NCI-H1092 treated with DMSO at 0.1 percent for 48 hours (cell line): ENCODE data around the gene MPHOSPH10.
"Not testable (repeated sequence)": the region's sequence is repeated elsewhere in the genome, so short reads cannot be mapped to it uniquely, and the experiment has no call there.

Experiments used
- DNase-seq: peaks from one replicate; lab custom pipeline; 2025; lab: John Stamatoyannopoulos, UW

The MPHOSPH10 gene, protein sequence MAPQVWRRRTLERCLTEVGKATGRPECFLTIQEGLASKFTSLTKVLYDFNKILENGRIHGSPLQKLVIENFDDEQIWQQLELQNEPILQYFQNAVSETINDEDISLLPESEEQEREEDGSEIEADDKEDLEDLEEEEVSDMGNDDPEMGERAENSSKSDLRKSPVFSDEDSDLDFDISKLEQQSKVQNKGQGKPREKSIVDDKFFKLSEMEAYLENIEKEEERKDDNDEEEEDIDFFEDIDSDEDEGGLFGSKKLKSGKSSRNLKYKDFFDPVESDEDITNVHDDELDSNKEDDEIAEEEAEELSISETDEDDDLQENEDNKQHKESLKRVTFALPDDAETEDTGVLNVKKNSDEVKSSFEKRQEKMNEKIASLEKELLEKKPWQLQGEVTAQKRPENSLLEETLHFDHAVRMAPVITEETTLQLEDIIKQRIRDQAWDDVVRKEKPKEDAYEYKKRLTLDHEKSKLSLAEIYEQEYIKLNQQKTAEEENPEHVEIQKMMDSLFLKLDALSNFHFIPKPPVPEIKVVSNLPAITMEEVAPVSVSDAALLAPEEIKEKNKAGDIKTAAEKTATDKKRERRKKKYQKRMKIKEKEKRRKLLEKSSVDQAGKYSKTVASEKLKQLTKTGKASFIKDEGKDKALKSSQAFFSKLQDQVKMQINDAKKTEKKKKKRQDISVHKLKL

DNA sequence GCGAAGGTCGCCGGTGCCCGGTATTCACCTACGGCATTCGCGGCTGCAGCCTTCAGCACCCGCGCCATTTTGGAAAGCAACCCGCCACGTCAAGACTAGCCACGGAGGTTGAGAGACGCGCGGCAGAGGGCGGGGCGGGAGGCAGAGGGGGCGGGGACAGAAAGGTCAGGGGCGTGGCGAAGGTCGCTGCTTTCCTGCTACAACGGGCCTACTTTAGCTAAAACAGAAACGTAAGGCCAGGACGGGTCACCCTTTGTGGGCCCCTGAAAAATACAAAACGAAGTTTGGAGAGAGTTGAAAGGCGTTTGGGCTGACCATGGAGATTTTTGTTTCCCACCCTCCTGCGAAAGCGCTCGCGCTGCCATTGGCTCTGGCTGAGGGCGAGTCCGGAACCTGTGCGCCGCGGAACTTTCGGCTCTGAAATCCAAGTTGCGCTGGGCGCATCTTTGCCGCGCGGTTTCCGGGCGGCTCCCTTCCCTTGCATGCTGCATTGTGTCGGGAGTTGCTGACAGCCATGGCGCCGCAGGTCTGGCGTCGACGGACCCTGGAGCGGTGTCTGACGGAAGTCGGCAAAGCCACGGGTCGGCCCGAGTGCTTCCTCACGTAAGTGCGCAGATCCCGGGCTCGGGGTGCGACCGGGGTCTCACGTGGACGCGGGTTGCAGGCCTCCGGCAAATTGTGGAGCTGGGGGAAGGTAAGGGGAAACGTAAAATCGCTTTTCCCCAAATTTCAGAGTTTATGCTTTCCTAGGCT is at the start of gene MPHOSPH10, which contains the start of gene MCEE:
TSS of gene MPHOSPH10 (plus strand) at position 483 of the 753 bp plus-strand sequence. CDS start at position 515, 32 bp downstream.
TSS of gene MCEE (minus strand) at position 78 of the 753 bp plus-strand sequence. CDS start at position 68, 10 bp downstream.
- DNase-seq, result peak; percentile 87

DNA sequence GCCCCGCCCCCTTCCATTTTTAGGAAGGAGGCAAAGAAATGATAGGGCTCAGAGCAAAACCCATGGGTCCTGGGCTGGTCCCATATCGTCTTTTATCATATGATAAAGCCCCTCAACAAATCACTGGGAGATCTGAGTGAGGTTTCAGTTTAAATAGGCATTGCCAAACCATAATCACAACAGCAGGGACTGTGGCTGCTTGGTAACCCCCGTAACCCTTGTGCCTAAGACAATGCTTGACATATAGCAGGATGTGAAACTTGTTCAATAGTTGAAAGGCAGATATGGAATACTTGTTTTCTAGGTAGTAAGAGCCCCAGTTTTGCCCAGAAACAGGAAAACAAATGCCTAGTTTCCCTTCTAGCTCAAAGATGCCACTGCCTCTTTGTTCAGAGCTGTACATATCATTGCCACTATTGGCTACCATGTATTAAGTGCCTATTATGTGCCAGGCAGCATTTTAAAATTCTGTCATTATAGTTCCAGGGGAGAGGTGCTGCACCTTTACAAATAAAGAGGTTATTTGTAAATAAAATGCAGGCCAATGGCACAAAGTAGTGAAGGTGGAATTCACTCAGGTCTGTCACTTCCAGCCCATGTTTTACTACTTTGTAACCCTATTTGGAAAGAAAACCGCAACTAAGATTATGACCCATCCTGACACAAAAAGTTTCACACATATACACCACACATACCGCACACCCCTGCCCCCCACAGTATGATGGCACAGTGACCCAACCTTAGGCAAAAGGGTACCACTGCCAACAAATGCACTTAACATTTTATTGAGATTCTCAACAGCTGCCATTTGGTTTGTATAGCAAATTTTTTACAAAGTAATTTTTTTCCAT is 47.8 kb upstream of the MPHOSPH10 start:
- no peak for DNase-seq

GRCh38 chr2:71083297-71083696 is 47.1 kb upstream of the MPHOSPH10 start:
- DNase-seq, result not testable (repeated sequence)

- not testable (repeated sequence) for DNase-seq
These were observed 46.6 kb upstream of the MPHOSPH10 start for GRCh38 chr2:71083752-71084312.

DNA sequence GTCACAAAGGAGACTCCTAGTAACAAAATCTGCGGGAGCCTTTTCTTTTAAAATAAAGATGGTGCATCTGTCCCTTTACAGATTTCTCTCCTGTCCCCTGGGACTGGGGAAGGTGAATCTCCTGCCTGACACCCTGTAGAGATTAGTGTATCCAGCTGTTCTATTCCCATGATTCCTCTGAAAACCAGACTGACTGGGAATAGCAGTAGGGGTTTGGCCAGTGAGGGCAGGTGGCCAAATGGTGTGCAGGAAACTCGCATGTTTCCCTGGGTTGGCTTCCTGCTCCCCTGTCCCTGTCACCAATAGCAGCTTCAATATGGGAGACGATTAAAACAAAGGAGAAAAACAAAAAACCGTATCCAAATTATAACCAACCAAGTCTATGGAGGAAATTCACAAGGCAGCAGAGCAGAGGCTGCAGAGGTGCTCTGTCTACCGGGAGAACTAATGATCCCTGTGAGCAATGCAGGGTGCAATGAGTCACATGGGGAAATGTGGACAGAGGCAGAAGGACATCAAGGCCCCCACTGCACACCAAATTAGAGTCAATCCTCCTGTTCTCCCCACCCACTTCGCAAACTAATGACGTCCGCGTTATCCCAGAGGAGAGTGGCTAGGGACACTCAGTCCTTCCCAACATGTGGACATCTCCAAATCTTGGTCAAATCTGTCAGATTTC is 45.0 kb upstream of the MPHOSPH10 start:
- DNase-seq, result peak; percentile 41

GRCh38 chr2:71089475-71089874 is 41.0 kb upstream of the MPHOSPH10 start:
- not testable (repeated sequence) for DNase-seq

- DNase-seq, result not testable (repeated sequence)
These were observed 38.6 kb upstream of the MPHOSPH10 start for GRCh38 chr2:71091808-71092207.

GRCh38 chr2:71092491-71093260 is 37.8 kb upstream of the MPHOSPH10 start:
- not testable (repeated sequence) for DNase-seq

GRCh38 chr2:71100195-71100964 is 30.1 kb upstream of the MPHOSPH10 start:
- DNase-seq, result peak; percentile 41

DNA sequence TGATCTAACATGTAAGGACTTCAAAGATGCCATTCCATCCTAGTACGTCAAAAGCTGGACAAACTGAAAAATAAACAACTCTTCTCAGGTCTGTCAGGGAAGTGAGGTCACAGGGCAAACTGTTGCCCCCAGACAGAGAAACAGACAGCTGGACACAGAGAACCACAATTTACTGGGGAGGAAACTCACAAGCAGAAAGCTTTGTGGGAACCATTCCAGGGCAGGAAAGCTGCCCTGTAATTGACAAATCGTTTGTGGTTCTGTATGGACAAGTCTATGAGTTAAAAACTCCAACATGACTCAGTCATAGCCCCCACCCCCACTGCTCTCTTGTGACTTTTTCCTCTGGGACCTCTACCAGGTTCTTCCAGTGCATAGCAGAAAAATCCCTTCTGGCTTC is 28.8 kb upstream of the MPHOSPH10 start:
- no peak for DNase-seq

DNA sequence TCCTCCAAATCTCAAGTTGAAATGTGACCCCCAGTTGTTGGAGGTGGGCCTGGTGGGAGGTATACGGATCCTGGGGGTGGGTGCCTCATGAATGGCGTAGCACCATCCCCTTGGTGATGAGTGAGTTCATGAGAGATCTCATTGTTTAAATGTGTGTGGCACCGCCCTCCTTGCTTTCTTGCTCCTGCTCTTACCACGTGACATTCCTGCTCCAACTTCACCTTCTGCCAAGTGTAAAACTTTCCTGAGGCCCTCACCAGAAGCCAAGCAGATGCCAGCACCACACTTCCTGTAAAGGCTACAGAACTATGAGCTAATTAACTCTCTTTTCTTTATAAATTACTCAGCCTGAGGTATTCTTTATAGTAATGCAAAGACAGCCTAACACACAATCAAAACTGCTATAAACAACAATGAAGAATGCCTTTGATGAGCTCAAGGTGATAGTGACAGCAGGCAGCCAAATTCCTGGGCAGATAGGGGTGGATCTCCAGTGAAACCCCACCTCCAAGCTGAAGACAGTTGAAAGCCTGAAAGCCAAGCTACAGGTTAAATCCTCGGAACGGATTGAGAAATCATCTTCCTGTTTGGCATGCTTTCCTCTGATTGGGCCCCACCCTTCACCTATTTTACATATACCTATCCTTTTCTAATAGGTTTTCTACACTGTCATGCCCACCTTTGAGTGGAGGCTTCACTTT is 27.3 kb upstream of the MPHOSPH10 start:
- no peak for DNase-seq

- DNase-seq, result no peak
These were observed 26.6 kb upstream of the MPHOSPH10 start for GRCh38 chr2:71103809-71104208.

DNA sequence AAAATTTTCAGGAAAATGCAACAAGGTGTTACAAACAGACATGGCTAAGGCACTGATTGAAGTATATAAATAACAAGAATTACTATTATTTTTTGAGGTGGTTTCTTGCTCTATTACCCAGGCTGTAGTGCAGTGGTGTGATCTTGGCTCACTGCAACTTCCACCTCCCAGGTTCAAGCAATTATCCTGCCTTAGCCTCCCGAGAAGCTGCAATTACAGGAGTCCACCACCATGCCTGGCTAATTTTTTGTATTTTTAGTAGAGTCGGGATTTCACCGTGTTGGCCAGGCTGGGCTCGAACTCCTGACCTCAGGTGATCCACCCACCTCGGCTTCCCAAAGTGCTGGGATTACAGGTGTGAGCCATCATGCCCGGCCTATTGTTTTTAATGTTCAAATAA is 24.0 kb upstream of the MPHOSPH10 start:
- not testable (repeated sequence) for DNase-seq

DNA sequence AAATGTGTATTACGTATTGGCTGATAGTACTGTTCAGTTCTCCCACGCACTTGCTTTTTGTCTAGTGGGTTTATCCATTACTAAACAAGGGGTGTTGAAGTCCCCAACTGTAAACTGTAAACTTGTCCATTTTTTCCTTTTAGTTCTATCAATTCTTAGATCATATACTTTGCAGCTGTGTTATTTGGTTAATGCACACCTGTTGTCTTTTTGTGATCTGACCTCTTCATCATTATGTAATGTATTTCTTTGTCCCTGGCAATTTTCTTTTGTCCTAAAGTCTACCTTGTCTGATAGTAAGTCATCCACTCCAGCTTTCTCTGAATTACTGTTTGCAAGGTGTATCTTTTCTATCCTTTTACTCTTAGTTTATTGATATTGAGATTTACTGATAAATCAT is 22.3 kb upstream of the MPHOSPH10 start:
- no peak for DNase-seq

DNA sequence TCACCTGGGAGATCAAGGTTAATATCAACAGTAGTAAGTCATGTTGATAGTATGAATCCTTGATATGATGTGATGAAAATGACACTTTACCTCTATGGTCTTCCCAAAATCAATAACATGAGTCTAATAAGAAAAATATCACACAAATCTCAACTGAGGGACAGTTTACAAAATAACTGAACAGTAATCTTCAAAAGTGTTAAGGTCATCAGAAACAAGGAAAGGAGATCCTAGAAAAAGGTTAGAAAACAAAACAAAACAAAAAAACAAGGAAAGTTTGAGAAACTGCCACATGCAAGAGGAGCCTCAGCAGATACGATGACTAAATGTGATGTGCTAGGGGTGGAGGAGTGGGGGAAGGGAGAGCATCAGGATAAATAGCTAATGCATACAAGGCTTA is 16.6 kb upstream of the MPHOSPH10 start:
- no peak for DNase-seq

DNA sequence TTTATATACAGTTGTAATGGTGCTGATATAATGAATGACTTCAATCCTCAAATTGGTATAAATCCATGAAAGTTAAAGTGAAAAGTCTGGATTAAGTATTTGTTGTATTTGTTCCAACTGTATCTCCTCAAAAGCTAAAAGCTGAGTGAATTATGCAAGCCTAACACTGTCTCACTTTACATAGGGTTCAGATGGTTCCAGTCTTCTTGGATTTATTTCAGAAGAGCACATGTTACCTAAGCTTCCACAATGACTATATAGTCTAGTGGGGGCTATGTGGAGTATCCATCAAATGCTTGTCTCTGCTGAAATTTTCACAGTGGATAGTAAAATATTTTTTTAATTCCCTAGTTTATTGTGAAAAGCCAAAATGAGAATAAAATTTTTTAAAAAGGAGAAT is 13.4 kb upstream of the MPHOSPH10 start:
- no peak for DNase-seq

DNA sequence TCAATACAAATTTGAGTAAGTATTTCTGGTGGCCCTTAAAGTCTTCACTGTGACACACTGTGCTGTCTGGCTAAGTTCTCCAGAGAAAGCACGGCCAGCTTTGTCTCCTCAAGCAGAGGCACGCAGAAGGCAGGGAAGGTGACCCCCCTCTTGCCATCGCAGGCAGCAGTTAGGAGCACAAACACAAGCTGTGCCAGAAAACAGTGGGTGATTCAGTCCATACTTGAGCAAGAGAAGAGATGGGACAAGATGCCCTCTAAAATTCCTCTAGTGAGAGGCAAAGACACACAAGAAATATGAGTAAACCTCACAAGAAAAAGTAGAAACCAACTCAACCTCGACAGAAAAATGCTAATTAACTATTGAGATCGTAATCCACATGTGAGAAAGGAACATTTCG is 10.2 kb upstream of the MPHOSPH10 start:
- DNase-seq, result no peak

DNA sequence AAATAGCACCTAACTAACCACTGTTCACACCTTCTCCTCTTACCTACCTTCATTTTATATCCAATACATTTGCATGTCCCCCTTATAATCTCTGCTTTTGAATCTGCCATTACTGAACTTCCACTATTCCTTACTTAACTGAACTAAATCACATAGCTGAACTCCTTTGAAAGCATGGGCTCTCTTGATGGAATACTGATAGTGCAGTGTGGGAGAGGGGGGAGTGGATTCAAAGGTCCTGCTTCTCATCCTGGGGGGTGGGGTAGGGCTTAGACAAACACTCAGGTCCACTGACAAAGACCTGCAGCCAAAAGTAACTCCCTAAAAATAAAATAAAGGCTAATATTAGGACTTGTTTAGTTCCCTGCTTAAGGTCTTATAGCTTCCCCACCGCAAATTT is 9.0 kb upstream of the MPHOSPH10 start:
- no peak for DNase-seq
